Vagina (tissue), 2 donors: ENCODE results near the gene WDR7. TPM values are rescaled to one million over a fixed set of nuclear protein-coding genes. Genes with fewer than 3 reads are reported as not detected.
A peak's percentile ranks its signal among the peaks of the same experiment; 100 is the strongest.

Experiments
- DNase-seq, 2 donors: peaks; one replicate each; pipeline ENCODE4 v3.0.0-alpha.2; 2017; ENCODE audit errors: extremely low spot score in 2 of 2
- H3K27ac ChIP-seq: fragments of 200-600 bp; sonication (generic); one replicate; pipeline ENCODE4 v1.5.1; 2019
- H3K27me3 ChIP-seq: fragments of 200-600 bp; sonication (generic); one replicate; pipeline ENCODE4 v1.5.1; 2019
- H3K36me3 ChIP-seq, 2 donors: fragments of 200-600 bp; sonication (generic); one replicate each; pipeline ENCODE4 v1.5.1; 2017 to 2019
- H3K4me1 ChIP-seq: fragments of 200-600 bp; sonication (generic); one replicate; pipeline ENCODE4 v1.5.1; 2019
- H3K4me3 ChIP-seq, 2 donors: fragments of 200-600 bp; sonication (generic); 1 replicate in 1 of 2; 2 replicates in 1 of 2; pipeline ENCODE4 v1.5.1; 2016 to 2019
- H3K9me3 ChIP-seq: fragments of 200-600 bp; sonication (generic); one replicate; pipeline ENCODE4 v1.5.1; 2019
- POLR2A ChIP-seq, 2 donors: fragments of 450-650 bp; IDR thresholded peaks; one replicate each; pipeline ENCODE4 v1.6.1; 2017; ENCODE audit warnings: antibody characterized with exemption in 2 of 2, mild to moderate bottlenecking in 2 of 2, moderate library complexity in 2 of 2
- POLR2AphosphoS5 ChIP-seq, 2 donors: sonication (generic); formaldehyde crosslinking; IDR thresholded peaks; one replicate each; pipeline ENCODE4 v1.9.0; 2017; ENCODE audit warnings: antibody characterized with exemption in 2 of 2, mild to moderate bottlenecking in 2 of 2, low read depth in 1 of 2; ENCODE audit not compliant: insufficient read depth in 1 of 2
- intact Hi-C: fragments of 100-400 bp; cut with DNase I; formaldehyde crosslinking; loops from one replicate; pipeline ENCODE4 v1.15.1; 2023
- total RNA-seq: library from RNA; depleted of rRNA; stranded (reverse); fragments of >200 nt; gene quantifications from one replicate; pipeline ENCODE4 v1.2.3, GENCODE V29; 2016
- TF ChIP-seq, protein P1 (sequence below), 3 experiments: fragments of 450-650 bp in 2 of 3; fragments of 200-600 bp in 1 of 3; sonication (generic) in 1 of 3; IDR thresholded peaks; one replicate each; pipeline ENCODE4 v1.5.1; 2017 to 2019; ENCODE audit warnings: antibody characterized with exemption in 3 of 3, mild to moderate bottlenecking in 2 of 3, moderate library complexity in 2 of 3

WDR7 gene
- total RNA-seq, 1 donor from 2014 or later: 26.3 TPM

DNA sequence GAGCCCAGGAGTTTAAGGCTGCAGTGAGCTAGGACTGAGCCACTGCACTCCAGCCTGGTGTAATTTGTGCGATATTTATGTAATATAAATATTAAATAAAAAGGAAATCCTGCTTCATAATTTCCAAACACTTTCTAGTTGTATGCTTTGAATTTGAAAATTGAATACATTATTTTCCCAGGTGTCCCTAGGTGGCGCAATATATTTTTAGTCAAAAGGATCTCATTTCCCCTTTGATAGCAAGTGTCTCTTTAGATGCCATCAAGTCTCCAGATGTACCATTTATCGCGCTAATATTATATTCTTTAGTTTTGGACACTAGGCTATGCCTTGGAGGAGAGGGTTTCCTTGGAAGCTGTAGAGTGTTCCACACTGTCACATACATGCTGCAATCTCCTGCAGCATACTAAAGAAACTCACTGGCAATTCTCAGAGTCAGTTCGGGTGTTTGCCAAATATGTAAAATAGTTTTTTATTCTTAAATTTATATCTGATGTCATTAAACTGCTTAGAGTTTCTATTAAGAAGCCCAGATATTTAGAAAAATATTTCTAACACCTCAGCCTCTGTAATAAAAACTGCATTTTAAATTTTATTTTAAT lies 5.6 kb upstream of the WDR7 start:
- intact Hi-C loops: no loop called here
- Histone ChIP-seq H3K27ac (no peak overlapping the region), H3K4me3 (no peak overlapping the region), H3K36me3 (no peaks in the 10 kb centered on the region), H3K27me3 (no peaks in the 10 kb centered on the region), H3K4me1 (peaks cover 5% of the 10 kb centered on the region), H3K9me3 (no peaks in the 10 kb centered on the region)
- no peak for DNase-seq
- TF ChIP-seq, protein P1, sequence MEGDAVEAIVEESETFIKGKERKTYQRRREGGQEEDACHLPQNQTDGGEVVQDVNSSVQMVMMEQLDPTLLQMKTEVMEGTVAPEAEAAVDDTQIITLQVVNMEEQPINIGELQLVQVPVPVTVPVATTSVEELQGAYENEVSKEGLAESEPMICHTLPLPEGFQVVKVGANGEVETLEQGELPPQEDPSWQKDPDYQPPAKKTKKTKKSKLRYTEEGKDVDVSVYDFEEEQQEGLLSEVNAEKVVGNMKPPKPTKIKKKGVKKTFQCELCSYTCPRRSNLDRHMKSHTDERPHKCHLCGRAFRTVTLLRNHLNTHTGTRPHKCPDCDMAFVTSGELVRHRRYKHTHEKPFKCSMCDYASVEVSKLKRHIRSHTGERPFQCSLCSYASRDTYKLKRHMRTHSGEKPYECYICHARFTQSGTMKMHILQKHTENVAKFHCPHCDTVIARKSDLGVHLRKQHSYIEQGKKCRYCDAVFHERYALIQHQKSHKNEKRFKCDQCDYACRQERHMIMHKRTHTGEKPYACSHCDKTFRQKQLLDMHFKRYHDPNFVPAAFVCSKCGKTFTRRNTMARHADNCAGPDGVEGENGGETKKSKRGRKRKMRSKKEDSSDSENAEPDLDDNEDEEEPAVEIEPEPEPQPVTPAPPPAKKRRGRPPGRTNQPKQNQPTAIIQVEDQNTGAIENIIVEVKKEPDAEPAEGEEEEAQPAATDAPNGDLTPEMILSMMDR (IDR thresholded peaks at IDR 0.05): no peak
- no peak for TF ChIP-seq POLR2A (IDR thresholded peaks at IDR 0.05)
- TF ChIP-seq POLR2AphosphoS5 (IDR thresholded peaks at IDR 0.05; ENCODE audit: insufficient read depth in 1 of 2, low read depth in 1 of 2): no peak

DNA sequence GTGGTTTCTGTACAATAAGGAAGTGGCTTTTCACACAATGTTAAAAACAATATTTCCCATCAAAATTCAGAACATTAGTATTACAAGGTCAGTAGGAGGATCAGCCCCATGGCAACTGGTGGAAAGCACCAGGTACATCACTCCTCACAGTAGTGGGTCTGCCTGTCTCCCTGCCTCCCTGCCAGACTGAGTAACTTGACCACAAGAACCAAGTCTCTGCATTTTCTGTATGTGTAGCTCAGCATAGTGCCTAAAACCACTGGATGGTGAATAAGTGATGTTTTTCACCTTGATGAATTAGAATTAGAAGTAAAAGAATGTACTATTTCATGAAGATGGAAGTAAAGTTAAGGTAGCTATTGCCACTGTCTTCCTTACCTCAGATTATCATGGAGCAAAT lies 4.1 kb upstream of the WDR7 start:
- intact Hi-C loops: no loop called here

DNA sequence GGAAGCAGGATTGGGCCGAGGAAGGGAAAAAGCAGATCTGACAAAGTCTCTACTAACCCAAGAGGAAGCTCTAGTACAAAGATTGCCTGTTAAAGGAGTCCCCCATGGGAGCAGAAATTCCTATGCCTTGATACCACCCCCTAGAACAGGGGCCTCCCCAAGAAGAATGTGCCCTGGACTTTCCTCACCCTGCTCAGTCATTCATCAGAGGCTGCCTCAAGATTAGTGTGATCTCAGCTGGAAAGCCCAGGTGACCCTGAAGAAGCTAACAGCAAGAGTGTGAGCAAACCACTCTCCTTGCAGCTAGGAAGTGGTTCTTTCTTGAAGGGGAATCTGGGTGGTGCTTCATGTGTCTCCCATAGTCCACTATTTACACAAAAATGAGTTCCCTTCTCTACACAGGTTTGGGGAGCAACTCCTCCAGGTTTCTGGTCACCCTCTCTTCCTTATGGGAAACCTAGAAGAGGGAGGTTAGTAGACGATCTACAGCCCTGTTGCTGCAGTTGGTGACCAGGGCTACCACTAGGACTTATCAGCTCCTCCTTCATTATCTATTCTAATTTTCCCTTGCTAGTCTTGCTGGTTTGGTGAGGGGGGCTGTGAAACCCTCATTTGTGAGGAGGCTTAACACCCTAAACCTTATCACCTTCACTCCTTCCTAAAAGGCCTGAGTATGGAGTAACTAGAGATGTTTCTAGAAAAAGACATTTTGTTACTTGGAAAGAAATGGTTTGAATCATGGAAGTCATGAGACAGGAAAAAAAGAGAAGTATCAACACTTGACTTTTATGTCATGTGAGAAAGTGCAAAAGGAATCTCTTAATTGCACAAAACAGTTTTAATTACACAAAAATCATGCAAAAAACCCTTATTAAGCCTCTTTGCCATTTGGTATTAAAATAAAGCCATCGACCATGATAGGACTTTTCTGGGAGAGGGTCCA lies 2.9 kb upstream of the WDR7 start:
- H3K9me3 ChIP-seq: no peaks in the 10 kb centered on the region
- no peaks in the 10 kb centered on the region for H3K27me3 ChIP-seq
- no peak overlapping the region for H3K27ac ChIP-seq
- intact Hi-C loops: no loop called here
- no peaks in the 10 kb centered on the region for H3K36me3 ChIP-seq
- no peak overlapping the region for H3K4me3 ChIP-seq
- TF ChIP-seq POLR2A (IDR thresholded peaks at IDR 0.05): no peak
- no peak for TF ChIP-seq POLR2AphosphoS5 (IDR thresholded peaks at IDR 0.05; ENCODE audit: insufficient read depth in 1 of 2, low read depth in 1 of 2)
- TF ChIP-seq, protein P1 (IDR thresholded peaks at IDR 0.05): no peak
- DNase-seq: no peak
- peaks cover 25% of the 10 kb centered on the region for H3K4me1 ChIP-seq

More for the DNA sequence above, 4.1 kb upstream of the WDR7 start:
- no peaks in the 10 kb centered on the region for H3K27me3 ChIP-seq
- H3K9me3 ChIP-seq: no peaks in the 10 kb centered on the region
- TF ChIP-seq POLR2AphosphoS5 (IDR thresholded peaks at IDR 0.05; ENCODE audit: insufficient read depth in 1 of 2, low read depth in 1 of 2): no peak
- H3K4me1 ChIP-seq: peaks cover 14% of the 10 kb centered on the region
- no peak for DNase-seq
- H3K27ac ChIP-seq: no peak overlapping the region
- no peaks in the 10 kb centered on the region for H3K36me3 ChIP-seq
- no peak overlapping the region for H3K4me3 ChIP-seq

DNA sequence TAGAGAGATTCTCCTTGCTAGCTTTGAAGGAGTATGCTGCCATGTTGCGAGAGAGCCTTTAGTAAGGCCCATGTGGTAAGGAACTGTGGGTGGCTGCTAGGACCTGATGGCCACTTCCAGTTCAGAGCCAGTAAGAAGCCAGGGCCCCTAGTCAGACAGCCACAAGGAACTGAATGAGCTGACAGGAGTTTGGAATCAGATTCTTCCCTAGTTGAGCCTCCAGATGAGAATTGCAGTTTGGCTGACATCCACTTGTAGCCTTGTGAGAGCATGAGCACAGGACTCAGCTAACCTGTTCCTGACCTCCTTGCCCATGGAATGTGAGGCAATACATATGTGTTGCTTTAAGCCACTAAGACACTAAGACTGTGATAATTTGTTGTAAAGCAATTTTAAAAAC lies 1.2 kb upstream of the WDR7 start:
- Histone ChIP-seq H3K4me3 (no peak overlapping the region), H3K27me3 (no peaks in the 10 kb centered on the region), H3K4me1 (peaks cover 25% of the 10 kb centered on the region), H3K36me3 (no peaks in the 10 kb centered on the region), H3K9me3 (no peaks in the 10 kb centered on the region), H3K27ac (no peak overlapping the region)
- no peak for TF ChIP-seq POLR2AphosphoS5 (IDR thresholded peaks at IDR 0.05; ENCODE audit: insufficient read depth in 1 of 2, low read depth in 1 of 2)
- TF ChIP-seq, protein P1 (IDR thresholded peaks at IDR 0.05): no peak
- no peak for TF ChIP-seq POLR2A (IDR thresholded peaks at IDR 0.05)
- intact Hi-C loops: no loop called here
- DNase-seq: no peak

DNA sequence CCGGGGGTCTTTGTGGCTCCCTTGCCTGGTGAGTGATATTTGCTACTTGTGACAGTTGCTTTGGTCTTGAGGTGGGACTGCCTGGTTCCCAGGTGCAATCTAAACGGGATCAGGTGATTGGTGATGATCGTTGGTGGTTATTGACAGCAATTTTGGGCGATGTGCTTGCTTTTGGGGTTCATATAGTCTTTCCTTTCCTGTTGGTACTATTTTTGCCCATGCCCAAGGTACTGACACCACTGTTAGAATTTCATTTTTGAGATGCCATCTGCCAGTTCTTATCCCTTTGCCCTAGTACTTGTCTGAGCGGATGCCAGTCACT lies 573 bp downstream of the WDR7 start:
- peak overlapping the region; percentile 85 for H3K27ac ChIP-seq
- peaks cover 25% of the 10 kb centered on the region for H3K4me1 ChIP-seq
- no peak for DNase-seq
- no peaks in the 10 kb centered on the region for H3K9me3 ChIP-seq
- intact Hi-C loops: no loop called here
- no peaks in the 10 kb centered on the region for H3K27me3 ChIP-seq
- TF ChIP-seq, protein P1 (IDR thresholded peaks at IDR 0.05): no peak
- no peak for TF ChIP-seq POLR2A (IDR thresholded peaks at IDR 0.05)
- no peak for TF ChIP-seq POLR2AphosphoS5 (IDR thresholded peaks at IDR 0.05; ENCODE audit: insufficient read depth in 1 of 2, low read depth in 1 of 2)
- H3K4me3 ChIP-seq: peak overlapping the region; percentile 64 to 84
- no peaks in the 10 kb centered on the region for H3K36me3 ChIP-seq
